ENCODE measurements around the gene WDR54.
"Not testable (repeated sequence)": the region's sequence is repeated elsewhere in the genome, so short reads cannot be mapped to it uniquely, and the experiment has no call there.

Gene WDR54

GRCh38 chr2:74407682-74408081 is 13.8 kb upstream of the WDR54 start:
- DNase-seq = no peak

GRCh38 chr2:74413001-74413698 is 8.4 kb upstream of the WDR54 start:
- no peak for DNase-seq

DNA sequence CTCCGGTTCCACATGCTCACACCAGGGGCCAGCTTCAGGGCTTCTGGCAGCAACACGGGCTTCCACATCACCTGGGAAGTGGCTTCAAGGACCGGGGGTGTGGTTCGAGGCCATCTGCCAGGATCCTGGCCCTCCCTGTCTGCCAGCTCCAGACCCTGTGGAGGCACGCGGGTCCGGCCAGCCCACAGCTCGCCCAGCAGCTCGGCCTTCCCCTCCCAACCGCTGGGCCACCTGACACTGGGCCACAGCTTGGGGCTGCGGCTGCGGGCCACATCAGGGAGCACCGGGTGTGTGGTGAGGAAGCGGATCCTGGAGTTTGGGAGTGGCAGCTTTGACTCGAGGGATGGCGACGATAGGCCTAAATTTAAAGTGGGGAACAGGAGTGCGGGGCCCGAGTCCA is 7.1 kb upstream of the WDR54 start:
- no peak for DNase-seq

- no peak for DNase-seq
These were observed 6.4 kb upstream of the WDR54 start for GRCh38 chr2:74414881-74415761.

DNA sequence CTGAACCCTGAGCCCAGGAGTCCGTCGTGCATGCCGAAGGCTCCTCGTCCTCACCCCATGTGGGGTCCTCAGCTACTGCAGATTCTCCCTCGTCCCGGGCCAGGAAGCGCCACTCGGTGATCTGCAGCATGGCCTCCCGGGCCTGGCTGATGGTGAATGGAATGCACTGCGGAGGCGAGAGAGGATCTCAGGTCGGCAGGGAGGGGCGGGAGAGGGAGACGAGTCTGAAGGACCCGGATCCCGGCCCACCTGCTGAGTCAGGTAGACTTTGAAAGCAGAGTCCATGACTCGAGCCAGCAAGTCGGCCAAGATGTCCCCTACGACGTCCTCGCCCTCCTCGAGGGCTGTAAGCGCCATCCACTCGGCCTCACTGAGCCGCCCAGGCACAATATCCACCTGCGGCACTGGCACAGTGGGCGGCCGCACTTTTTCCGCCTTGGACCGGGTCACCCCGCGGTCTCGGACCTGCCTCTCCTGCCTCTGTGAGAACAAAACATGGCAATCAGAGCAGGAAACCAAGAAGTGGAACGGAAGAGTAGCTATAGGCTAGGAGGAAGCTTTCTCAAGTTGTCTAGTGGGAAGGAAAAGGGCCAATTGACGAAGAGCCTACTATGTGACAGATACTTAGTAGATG is 5.7 kb upstream of the WDR54 start:
- DNase-seq = no peak

GRCh38 chr2:74416778-74417177 is 4.8 kb upstream of the WDR54 start:
- no peak for DNase-seq

GRCh38 chr2:74417197-74417596 is 4.3 kb upstream of the WDR54 start:
- no peak for DNase-seq

GRCh38 chr2:74417763-74418162 is 3.8 kb upstream of the WDR54 start:
- DNase-seq = no peak

GRCh38 chr2:74418312-74418711 is 3.2 kb upstream of the WDR54 start:
- no peak for DNase-seq

- DNase-seq = no peak
These were observed 2.2 kb upstream of the WDR54 start for GRCh38 chr2:74419345-74419744.

DNA sequence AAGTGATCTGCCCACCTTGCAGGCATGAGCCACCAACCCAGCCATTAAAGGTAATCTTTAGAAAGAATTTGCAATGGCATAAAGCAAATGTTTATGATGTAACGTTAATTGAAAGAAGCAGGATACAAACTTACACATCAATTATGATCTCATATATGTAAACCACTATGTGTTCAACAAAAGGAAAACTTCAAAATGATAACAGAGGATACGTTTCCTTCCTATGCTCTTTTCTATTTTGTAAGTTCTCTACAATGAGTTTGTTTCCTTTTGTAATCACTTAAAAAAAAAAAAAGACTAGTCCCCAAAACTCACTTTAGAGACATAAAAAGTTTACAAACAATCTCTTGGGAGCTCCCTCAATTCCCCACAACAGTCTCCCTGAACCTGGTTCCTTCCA is 1.5 kb upstream of the WDR54 start:
- no peak for DNase-seq

DNA sequence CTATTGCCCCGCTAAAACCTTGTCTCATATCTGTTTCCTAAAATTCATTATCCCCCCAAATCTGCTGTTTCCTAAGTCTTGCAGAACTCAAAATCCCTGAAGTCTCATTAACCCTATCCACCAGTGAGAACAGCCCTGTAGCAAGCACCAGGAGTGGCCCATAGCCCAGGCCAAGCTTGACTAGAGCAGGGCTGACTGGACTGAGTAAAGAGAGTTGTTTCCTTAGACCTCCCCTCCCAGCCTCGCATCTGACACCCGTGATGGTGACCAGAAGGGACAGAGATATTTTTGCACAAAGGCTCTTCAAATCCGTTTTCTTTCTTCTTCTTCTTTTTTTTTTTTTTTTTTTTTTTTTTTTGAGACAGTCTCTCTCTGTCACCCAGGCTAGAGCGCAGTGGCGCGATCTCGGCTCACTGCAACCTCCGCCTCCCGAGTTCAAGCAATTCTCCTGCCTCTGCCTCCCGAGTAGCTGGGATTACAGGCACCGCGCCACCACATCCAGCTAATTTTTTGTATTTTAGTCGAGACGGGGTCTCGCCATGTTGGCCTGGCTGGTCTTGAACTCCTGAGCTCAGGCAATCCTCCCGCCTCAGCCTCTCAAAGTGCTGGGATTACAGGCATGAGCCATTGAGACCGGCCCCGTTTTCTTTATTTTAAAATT is 957 bp upstream of the WDR54 start:
- not testable (repeated sequence) for DNase-seq

DNA sequence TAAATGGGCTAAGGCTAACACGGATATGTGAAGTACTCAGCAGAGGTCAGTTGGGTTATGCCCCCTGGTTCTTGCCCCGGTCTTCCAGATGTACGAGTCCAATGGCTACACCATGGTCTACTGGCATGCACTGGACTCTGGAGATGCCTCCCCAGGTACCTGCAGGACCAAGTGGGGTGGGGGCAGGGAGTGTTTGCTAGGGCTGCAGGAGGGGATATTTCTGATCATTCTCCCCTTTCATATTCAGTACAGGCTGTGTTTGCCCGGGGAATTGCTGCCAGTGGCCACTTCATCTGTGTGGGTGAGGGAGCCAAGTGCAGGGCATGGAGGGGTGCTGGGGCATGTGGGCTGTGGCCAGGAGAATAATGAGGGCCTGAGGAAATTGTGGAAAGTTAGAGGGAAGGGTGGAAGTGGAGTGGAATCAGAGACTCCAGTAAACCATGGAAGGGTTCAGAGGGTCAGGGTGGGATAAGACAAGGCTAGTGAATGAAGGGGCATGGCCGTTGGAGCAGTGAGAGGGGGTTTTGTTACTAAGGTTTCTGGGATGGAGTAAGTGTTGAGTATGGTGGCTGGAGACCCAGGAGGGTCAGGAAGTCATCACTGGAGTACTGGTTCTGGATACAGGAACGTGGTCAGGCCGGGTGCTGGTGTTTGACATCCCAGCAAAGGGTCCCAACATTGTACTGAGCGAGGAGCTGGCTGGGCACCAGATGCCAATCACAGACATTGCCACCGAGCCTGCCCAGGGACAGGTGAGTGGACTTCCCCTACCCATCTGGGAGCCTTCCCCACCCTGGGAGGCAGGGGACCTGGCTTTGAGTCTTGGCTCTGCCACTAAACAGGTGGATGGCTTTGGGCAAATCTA is 1.9 kb downstream of the WDR54 start:
- DNase-seq = no peak

GRCh38 chr2:74424139-74424992 is 2.8 kb downstream of the WDR54 start:
- DNase-seq = no peak

DNA sequence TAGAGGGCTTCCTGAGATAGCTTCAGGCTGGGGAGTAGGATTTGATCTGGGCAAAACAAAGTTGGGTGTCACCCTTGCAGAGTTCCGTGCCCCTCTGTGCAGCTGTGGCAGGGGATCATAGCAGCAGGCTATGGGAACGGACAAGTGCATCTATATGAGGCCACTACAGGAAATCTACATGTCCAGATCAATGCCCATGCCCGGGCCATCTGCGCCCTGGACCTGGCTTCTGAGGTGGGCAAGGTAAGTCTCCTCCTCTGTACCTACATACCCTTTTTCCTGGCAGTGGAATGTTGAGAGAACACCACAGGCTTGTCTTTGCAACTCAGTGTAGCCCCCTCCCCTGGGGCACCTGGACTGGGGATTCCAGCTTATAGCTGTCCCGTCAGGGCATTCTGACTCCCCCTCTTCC is 3.5 kb downstream of the WDR54 start:
- DNase-seq = no peak

GRCh38 chr2:74425523-74425922 is 4.0 kb downstream of the WDR54 start:
- DNase-seq = peak; percentile 19

- DNase-seq = no peak
These were observed 4.7 kb downstream of the WDR54 start for GRCh38 chr2:74426181-74426758.

DNA sequence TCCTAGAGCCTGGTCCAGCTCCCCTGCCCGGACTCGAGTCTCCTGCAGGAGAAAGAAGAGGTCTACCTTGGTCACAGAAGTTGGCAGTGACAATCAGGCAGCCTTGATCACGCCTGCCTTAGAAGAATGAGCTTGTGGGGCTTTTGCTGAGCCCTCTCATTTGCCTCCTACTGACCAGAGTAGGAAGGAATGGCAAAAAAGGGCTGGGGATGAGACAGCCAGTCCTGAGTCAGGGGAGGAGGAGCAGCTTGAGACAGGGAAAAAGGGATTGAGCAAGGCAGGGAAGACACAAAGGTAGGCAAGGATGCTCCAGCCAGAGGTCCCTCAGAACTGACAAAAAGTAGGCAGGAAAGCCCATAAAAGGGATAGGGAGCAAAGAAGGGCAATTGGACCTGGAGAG is 6.0 kb downstream of the WDR54 start:
- DNase-seq = no peak

DNA sequence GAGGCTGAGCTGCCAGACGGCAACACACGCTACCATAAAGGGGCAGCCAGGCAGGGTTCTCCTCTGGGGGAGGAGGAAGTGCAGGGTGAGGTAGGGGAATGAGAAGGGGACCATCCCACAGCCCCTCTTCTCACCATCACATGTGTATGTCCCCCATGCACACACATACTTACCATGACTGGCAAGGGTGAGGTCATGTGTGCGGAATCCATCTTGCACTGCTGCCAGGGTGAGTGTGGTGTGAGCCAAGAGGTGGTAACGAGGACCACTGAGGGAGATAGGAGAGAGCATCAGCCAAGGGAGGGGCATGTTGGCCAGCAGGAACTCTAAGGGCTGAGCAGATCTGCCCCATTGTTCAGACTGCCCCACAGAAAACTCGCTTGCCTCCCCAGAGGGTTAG is 7.1 kb downstream of the WDR54 start:
- no peak for DNase-seq

- no peak for DNase-seq
These were observed 8.2 kb downstream of the WDR54 start for GRCh38 chr2:74429487-74430451.
